Measurements from ENCODE around the gene PCDH11Y. TPM values are rescaled to one million over a fixed set of nuclear protein-coding genes. Genes with fewer than 3 reads are reported as not detected.
A peak's percentile ranks its signal among the peaks of the same experiment; 100 is the strongest.
"Not testable (repeated sequence)": the region's sequence is repeated elsewhere in the genome, so short reads cannot be mapped to it uniquely, and the experiment has no call there.

PCDH11Y gene, protein sequence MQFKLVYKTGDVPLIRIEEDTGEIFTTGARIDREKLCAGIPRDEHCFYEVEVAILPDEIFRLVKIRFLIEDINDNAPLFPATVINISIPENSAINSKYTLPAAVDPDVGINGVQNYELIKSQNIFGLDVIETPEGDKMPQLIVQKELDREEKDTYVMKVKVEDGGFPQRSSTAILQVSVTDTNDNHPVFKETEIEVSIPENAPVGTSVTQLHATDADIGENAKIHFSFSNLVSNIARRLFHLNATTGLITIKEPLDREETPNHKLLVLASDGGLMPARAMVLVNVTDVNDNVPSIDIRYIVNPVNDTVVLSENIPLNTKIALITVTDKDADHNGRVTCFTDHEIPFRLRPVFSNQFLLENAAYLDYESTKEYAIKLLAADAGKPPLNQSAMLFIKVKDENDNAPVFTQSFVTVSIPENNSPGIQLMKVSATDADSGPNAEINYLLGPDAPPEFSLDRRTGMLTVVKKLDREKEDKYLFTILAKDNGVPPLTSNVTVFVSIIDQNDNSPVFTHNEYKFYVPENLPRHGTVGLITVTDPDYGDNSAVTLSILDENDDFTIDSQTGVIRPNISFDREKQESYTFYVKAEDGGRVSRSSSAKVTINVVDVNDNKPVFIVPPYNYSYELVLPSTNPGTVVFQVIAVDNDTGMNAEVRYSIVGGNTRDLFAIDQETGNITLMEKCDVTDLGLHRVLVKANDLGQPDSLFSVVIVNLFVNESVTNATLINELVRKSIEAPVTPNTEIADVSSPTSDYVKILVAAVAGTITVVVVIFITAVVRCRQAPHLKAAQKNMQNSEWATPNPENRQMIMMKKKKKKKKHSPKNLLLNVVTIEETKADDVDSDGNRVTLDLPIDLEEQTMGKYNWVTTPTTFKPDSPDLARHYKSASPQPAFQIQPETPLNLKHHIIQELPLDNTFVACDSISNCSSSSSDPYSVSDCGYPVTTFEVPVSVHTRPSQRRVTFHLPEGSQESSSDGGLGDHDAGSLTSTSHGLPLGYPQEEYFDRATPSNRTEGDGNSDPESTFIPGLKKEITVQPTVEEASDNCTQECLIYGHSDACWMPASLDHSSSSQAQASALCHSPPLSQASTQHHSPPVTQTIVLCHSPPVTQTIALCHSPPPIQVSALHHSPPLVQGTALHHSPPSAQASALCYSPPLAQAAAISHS (N-terminal part only)
- polyA plus RNA-seq (ENCODE audit: insufficient read length in 10 of 10), result under 1 TPM in 3 of 10 donors, not detected in 7; 0.03 to 0.39 (median 0.16) TPM
- long read RNA-seq, donor 1, result 0 reads
- long read RNA-seq, donor 2, result 0 reads
- long read RNA-seq, donor 3, result 0 reads
- long read RNA-seq, donor 4, result 0 reads
- long read RNA-seq, donor 5, result 0 reads
- long read RNA-seq, donor 6, result 0 reads
- long read RNA-seq, donor 7, result 0 reads
- long read RNA-seq, donor 8, result 0 reads
- long read RNA-seq, donor 9, result 0 reads

DNA sequence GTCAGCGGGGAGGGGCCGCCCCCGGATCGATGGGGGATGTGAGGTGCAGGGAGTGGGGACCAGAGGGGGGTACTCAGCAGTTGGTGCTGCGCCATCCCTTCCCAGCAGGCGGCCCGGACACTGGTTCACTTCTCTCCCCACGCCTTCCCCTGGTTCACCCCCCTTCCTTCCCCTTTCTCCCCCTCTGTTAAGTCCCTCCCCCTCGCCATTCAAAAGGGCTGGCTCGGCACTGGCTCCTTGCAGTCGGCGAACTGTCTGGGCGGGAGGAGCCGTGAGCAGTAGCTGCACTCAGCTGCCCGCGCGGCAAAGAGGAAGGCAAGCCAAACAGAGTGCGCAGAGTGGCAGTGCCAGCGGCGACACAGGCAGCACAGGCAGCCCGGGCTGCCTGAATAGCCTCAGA lies at the start of gene PCDH11Y:
Gene PCDH11Y, plus strand, starts transcription at position 240 of the 400 bp plus-strand sequence. CDS start 56,804 bp downstream, outside the sequence.
- DNase-seq, result peak in 1 of 3 donors; percentile 52

DNA sequence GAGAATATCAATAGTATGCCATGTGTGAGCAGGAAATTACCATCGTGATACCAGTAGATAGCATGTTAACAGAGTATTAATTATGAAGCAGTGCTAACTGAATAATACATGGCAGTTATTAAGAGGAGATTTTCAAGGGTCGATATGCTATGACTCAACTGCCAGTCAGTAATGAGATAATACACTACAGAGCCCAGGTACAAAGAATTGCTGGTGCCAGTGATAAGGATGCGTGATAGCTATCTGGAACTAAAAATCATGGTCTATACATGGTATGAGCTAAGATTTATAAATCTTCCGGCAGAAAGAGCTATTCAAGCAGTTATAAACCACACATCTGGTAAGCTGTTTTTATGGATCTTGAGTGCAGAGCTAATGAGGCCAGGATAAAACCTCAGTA lies 32.2 kb upstream of the PCDH11Y start:
- DNase-seq, result not testable (repeated sequence)

DNA sequence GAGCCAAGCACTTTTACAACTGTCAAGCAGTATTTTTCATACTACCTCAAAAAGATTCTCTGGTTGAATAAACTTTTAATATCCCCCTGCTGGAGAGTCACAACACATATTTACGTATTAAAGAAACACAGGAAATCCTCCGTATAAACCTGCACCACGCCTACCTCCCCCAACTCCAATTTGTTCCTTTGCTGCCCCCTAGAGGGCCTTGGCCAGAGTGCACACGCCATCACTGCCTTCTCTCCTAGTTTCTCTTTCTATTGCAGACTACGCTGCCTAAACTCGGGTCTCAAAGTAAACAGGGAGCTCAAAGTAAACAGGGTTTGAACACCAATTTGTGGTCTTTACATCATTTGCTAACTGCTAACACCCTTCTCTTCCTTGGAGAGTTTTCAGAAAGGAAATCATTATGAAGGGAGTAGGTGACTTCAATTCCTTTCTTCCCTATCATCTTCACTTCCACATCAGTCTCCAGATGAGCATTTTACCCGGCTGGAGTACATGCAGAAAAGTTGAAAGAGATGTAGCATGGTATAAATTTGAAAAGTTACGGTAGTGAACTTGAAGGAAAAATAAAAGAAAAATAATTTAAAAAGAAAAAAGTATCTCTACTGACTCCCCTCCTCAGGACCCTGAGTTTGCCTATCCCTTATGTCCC lies 8.2 kb upstream of the PCDH11Y start:
- not testable (repeated sequence) for DNase-seq

DNA sequence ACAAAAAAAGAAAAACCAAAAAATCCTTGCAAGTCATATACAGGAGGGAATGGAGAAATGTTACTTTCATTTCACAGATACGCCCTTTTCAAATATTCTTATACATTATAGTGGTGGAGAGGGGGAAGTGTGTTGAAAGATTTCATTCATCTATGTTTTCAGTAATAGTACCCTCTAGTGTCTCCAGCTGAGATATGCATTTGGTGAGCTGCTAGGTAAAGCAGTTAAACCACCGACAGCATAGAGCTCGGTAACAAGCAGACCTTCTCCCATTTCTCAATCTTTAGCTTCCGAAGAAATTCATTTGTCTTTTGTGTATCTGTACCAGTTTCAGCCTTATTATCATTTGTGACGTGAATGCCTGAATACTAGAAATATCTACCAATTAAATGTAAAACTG lies 5.2 kb upstream of the PCDH11Y start:
- not testable (repeated sequence) for DNase-seq

DNA sequence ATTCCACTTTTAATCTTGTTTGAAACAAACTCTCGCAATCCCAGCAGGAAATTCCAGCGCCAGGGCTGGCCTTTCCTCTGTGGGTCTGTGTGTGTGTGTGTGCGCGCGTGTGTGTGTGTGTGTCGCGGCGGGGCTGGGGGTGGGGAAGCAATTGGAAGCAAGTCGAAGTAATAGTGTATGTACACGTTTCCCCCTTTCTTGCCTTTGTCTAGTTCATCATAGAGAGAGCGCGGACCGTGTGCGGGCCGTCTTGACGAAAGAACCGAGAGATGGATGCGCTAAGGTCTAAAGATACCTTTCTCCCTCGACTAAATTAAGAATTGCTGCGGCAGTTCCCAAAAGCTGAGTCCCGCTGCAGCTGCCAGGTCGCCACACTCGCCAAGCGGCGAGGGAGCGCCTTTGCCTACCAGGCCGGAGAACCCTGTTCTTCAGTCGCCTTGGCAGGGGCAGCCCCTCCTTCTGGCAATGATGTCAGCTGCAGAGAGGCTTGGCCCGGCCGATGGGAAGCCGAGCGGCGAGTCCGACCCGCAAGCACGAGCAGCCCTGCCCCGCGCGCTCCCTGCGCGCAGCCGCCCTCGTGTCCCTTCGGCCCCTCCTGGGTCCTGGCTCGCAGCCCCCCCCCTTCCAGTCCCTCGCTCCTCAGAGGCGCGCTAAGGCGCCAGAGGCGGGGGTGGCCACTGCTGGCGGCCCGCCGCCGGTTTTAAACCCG lies 2.5 kb downstream of the PCDH11Y start:
- peak in 1 of 3 donors; percentile 24 for DNase-seq

DNA sequence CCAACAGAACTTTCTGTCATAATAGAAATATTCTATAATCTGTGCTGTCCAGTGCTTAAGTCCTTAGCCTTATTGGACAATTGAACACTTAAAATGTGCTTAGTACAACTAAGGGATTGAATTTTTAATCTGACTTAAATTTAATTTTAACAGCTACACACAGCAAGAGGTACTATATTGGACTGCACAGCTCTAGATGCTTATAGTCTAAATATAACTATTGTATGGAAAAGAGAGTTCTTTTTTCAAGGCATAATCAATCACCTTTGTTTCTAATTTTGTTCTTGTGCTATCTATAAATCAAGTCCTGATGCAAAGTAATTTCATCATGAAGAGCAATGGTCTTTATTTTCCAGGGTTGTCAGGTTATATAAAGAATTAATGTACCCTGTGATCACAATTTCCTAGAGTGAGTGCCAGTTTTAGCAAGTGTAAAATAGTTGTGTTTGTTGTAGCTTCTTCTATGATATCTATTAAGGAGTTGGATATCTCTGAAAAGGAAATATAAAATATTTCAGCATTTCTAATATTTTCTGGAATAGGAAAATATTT lies 39.0 kb downstream of the PCDH11Y start:
- not testable (repeated sequence) for DNase-seq

DNA sequence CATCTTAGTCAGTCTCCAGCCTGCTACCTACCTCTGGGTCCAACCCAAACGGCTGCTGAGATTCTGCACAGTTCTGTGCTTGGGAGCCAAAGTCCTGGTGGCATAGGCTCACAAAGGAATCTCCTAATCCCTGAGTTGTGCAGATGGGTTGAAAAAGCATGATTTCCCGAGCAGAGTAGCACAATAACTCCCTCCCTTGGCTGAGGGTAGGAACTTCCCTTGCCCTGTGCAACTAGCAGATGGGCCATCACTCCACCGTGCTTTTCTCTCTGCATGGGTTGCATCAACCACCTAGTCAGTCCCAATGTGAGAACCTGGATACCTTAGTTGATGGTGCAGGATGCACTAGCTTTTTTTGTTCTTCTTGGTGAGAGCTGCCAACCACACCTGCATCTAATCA lies 82.9 kb downstream of the PCDH11Y start:
- not testable (repeated sequence) for DNase-seq

DNA sequence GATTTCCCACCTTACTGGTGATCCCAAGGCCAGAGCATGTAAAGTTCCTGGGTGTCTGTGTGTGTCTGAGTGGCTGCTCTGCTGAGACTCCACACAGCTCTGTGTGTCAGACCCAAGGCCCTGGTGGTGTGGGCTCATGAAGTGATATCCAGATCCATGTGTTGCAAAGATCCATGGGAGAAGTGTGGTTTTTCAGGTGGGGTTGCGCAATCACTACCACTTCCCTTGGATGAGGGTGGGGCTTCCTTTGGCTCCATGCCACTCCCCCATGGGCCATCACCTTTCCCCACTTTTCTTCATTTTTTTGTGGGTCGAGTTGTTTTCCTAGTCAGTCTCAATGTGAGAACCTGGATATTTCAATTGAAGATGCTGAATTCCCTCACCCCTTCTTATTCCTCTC lies 182.9 kb downstream of the PCDH11Y start:
- not testable (repeated sequence) for DNase-seq

DNA sequence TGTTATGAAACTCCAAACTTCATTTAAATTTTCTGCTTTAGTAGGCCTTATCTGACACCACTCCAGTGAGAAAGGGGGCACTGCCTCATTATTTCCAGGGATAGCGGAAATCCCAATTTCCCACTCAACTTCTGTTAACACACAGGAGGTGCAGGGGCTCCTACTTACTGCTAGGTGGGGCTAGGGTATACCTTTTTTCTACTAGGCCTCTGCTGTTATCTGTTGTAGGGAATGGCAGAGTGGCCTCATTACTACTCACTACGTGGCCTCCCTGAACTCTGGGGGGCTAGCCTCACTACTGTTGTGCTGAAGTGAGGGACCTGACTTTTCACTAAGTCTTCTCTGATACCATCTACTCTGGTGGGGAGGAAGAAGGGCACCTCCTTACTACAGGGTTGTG lies 215.0 kb downstream of the PCDH11Y start:
- not testable (repeated sequence) for DNase-seq

DNA sequence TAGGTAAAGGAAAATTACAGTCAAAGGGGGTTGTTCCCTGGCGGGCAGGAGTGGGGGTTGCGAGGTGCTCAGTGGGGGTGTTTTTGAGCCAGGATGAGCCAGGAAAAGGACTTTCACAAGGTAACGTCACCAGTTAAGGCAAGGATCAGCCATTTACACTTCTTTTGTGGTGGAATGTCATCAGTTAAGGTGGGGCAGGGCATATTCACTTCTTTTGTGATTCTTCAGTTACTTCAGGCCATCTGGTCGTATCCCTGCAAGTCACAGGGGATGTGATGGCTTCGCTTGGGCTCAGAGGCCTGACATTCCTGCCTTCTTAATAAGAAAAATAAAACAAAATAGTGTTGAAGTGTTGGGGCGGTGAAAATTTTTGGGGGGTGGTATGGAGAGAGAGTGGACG lies 324.8 kb downstream of the PCDH11Y start:
- not testable (repeated sequence) for DNase-seq

DNA sequence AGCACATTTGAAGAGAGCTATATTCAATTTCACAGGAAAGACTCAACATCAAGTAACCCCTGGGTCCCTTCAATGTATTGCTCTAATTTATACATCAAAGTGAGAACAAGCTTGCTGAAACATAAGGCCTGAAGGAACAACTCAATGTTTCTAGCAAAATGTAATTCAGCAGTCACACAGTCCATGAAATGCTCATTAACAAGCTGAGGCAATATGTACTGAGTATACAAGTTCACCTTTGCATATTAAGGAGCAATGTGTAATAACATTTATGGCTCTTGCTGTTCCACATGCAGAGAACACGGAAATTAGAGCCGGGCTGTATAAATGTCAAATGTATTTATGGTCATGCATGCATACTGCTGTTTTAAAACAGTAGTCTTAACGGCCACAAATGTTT lies 342.1 kb downstream of the PCDH11Y start:
- not testable (repeated sequence) for DNase-seq

DNA sequence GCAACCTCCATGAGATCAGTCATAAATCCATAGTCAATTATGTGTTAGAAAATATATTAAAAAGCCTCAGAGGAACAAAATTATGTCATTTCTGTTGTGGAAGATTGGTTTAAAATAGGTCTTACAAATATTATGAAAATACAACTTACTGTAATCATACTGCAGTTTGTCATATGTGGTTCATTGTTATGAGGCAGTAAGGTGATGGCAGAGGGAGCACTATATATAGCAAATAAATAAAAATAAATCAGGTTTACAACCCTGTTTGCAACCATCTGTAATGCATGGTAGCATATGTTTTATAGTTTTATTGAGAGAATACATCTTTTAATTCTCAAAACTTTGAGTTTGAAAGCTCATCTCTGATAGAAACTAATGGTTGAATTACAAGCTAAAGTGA lies 543.6 kb downstream of the PCDH11Y start:
- DNase-seq, result not testable (repeated sequence)

DNA sequence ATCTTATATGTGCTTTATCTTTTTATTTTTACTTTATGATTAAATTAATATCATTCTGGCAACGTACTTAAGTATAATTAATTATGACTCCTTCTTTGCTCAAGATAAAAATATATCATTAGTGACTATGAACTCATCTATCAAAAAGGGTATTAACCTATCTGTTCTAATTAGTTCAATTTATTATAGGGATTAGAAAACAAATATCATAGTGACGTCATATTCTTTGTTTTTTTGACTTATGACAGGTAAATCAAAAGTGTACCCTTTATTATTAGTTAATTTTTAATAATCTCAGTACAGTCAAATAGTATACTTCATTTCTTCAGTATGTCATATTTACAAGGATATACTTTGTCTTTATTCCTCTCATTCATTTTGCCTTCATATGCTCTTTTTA lies 638.5 kb downstream of the PCDH11Y start:
- DNase-seq, result not testable (repeated sequence)

DNA sequence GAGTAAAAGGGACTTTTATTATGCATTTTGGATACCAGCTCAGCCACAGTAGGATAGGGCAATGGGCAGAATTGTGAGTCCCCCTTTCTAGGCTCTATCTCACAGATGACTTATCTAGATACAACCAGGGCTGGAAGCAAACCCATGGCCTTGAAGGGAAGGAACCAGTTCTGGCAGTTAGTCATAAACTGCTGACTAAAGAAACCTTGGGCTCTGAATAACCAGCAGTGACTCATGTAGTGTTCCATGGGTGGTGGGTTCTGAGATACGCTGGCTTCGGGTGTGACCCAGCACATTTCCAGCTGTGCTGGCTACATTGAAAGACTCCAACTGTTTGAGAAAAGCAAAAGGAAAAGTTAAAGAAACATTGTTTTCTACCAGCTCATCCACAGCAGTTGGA lies 679.2 kb downstream of the PCDH11Y start:
- not testable (repeated sequence) for DNase-seq

DNA sequence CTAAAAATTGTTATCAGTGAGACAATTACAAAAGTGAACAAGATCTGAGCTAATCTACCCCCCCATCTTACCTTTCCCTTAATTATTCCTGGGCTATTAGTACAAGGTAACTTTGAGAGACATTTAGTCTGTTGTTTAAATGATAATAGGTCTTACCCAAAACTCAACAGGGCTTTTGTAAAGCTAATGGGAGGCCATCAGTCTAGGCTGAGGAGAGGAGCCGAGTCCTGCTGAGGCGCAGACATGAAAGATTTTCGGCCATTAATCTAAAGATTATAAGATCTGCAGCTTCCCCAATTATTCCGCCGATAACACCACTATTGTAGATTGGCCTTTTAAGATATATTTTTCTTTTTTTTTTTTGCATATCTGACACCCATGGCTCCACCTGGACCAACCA lies 708.6 kb downstream of the PCDH11Y start:
- DNase-seq, result not testable (repeated sequence)

DNA sequence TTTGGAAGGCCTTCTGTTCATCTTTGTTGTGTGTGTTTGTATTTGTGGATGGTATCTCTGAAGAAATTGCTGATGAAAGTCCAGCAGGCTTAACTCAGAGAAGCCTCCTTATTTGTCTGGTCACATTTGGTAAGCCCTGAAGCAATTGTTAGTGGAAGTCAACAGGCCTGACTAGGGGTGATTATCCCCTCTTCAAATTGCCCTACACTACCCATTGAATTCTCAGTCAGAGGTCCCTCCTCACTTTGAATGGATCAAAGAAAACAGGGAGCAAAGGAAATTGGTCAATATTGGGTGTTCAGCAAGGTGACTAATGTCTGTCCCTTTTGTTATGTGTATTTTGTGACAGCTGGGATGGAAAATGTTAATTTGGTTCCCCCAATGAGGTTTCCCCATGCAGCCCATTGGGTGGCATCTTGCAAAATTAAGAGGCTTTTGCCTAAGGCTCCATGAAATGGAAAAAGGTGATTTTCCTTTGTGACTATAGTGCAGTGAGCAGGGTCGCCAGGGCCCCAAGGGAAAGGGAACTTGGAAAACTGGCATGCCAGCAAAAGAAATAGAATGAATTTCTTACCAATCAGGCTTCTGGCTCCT lies 709.8 kb downstream of the PCDH11Y start:
- DNase-seq, result not testable (repeated sequence)

DNA sequence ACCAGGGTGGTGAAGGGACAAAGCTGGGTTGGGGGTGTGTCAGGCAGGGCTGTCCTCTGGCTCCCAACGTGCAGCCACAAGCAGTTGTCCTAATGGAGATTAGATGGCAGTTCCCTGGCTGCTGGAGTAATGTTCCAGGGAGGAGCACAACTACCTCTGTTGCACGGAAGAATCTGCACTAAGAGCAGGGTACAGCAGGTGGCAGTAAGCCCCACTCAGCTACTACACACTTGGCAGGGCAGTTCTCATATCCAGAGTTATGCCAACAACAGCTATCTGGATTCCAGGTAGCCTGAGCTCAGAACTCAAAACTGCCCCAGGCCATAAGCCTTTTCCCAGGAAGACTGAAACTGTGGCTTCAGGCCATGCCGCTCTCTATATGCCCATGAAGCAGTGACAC lies 761.3 kb downstream of the PCDH11Y start:
- DNase-seq, result not testable (repeated sequence)

DNA sequence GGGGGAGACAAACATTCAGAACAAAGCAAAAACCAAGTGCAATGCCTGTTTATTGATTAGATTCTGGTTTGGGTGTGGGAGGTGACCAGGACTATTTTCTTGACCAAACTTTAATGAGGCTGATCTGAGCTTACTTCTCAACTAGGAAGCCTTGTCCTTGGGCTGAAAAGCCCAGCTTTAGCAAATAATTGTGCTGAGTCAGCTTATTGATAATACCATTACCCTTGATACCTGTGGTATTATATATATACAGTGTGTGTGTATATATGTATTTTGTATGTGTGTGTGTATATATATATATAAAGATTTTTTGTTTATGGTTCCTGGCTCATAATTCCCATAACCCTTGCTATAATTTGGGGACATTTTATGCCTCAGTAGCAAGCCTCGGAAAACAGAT lies 776.4 kb downstream of the PCDH11Y start:
- DNase-seq, result not testable (repeated sequence)

Data from muscle of back (tissue), 13 donors.